GM18951 (cell line): ENCODE measurements around the gene DEDD2.
"Not testable (repeated sequence)": the region's sequence is repeated elsewhere in the genome, so short reads cannot be mapped to it uniquely, and the experiment has no call there.

Source experiments
- POLR2A ChIP-seq: IDR thresholded peaks from 4 replicates; pipeline ENCODE4 v1.6.1; 2011; ENCODE audit warnings: mild to moderate bottlenecking; ENCODE audit not compliant: insufficient read length, insufficient read depth; ENCODE audit errors: extremely low read depth
- in situ Hi-C: fragments of 300-500 bp; cut with MboI; formaldehyde crosslinking; loops from one replicate; pipeline ENCODE4 v1.12.0; 2022; ENCODE audit warnings: low sequenced_read_pairs, mixed read lengths, inconsistent platforms; ENCODE audit not compliant: unreplicated experiment

DEDD2 gene

GRCh38 chr19:42217520-42218437 lies at the start of gene DEDD2:
Gene DEDD2, minus strand, starts transcription at chr19:42217677. Its CDS starts 670 bp downstream, at chr19:42217007.
- in situ Hi-C loops = no loop called here
- peak; percentile 74 for TF ChIP-seq POLR2A

- in situ Hi-C loops = not testable (repeated sequence)
Measured at GRCh38 chr19:42266928-42267603, 49.6 kb upstream of the DEDD2 start.

- in situ Hi-C loops = not testable (repeated sequence)
Measured at GRCh38 chr19:42266105-42266504, 48.6 kb upstream of the DEDD2 start.

GRCh38 chr19:42261763-42262162 lies 44.3 kb upstream of the DEDD2 start:
- TF ChIP-seq POLR2A = no peak
- in situ Hi-C loops = no loop called here

GRCh38 chr19:42257842-42258241 lies 40.4 kb upstream of the DEDD2 start:
- in situ Hi-C loops = not testable (repeated sequence)

GRCh38 chr19:42255766-42256745 lies 38.6 kb upstream of the DEDD2 start:
- no peak for TF ChIP-seq POLR2A
- in situ Hi-C loops = no loop called here

GRCh38 chr19:42254850-42255765 lies 37.6 kb upstream of the DEDD2 start, which contains the start of gene ERF:
Gene ERF, minus strand, starts transcription at chr19:42255128. Its CDS starts 129 bp downstream, at chr19:42254999.
- peak; percentile 82 for TF ChIP-seq POLR2A
- in situ Hi-C loops = no loop called here

GRCh38 chr19:42254089-42254849 lies 36.8 kb upstream of the DEDD2 start:
- in situ Hi-C loops = no loop called here

GRCh38 chr19:42253245-42254088 lies 36.0 kb upstream of the DEDD2 start:
- in situ Hi-C loops = no loop called here

More at GRCh38 chr19:42254089-42254849, 36.8 kb upstream of the DEDD2 start:
- no peak for TF ChIP-seq POLR2A

GRCh38 chr19:42252365-42253244 lies 35.1 kb upstream of the DEDD2 start:
- in situ Hi-C loops = no loop called here
- TF ChIP-seq POLR2A = no peak

More at GRCh38 chr19:42253245-42254088, 36.0 kb upstream of the DEDD2 start:
- peak; percentile 58 for TF ChIP-seq POLR2A
